Stomach (tissue), 9 donors: ENCODE data around the gene PITPNM1. TPM values are rescaled to one million over a fixed set of nuclear protein-coding genes. Genes with fewer than 3 reads are reported as not detected.

Experiments used
- DNase-seq, 2 donors: peaks; one replicate each; pipeline versions ENCODE4 v3.0.0 to v3.0.0-alpha.2; 2013 to 2019
- H3K27ac ChIP-seq, 5 donors: fragments of 200-600 bp in 4 of 5; sonication (generic) in 4 of 5; one replicate each; pipeline ENCODE4 v1.5.1; 2013 to 2019; ENCODE audit warnings: mild to moderate bottlenecking in 1 of 5, moderate library complexity in 1 of 5
- H3K27me3 ChIP-seq, 3 donors: fragments of 200-600 bp; sonication (generic); one replicate each; pipeline ENCODE4 v1.5.1; 2017 to 2019; ENCODE audit warnings: mixed run types in 1 of 3
- H3K36me3 ChIP-seq, 4 donors: fragments of 200-600 bp; sonication (generic); 1 replicate in 3 of 4; 2 replicates in 1 of 4; pipeline ENCODE4 v1.5.1; 2016 to 2019
- H3K4me1 ChIP-seq, 4 donors: fragments of 200-600 bp; sonication (generic); one replicate each; pipeline ENCODE4 v1.5.1; 2016 to 2019
- H3K4me3 ChIP-seq, 4 donors: fragments of 200-600 bp; sonication (generic) in 3 of 4; one replicate each; pipeline ENCODE4 v1.5.1; 2016 to 2019; ENCODE audit warnings: mild to moderate bottlenecking in 1 of 4
- H3K9me3 ChIP-seq, 4 donors: fragments of 200-600 bp; sonication (generic); one replicate each; pipeline ENCODE4 v1.5.1; 2016 to 2019
- CTCF ChIP-seq, 7 experiments: fragments of 450-650 bp in 4 of 7; fragments of 200-600 bp in 3 of 7; sonication (generic) in 3 of 7; IDR thresholded peaks; one replicate each; pipeline ENCODE4 v1.5.1; 2016 to 2019; ENCODE audit warnings: antibody characterized with exemption in 7 of 7, control low read depth in 2 of 7, mild to moderate bottlenecking in 1 of 7
- EP300 ChIP-seq: sonication (generic); formaldehyde crosslinking; IDR thresholded peaks from one replicate; pipeline ENCODE4 v1.6.1; 2017; ENCODE audit warnings: antibody characterized with exemption
- POLR2A ChIP-seq, 4 donors: fragments of 450-650 bp; IDR thresholded peaks; one replicate each; pipeline ENCODE4 v1.6.1; 2016; ENCODE audit warnings: antibody characterized with exemption in 4 of 4, control low read depth in 2 of 4, mild to moderate bottlenecking in 1 of 4, moderate library complexity in 1 of 4
- POLR2AphosphoS5 ChIP-seq, 3 donors: sonication (generic); formaldehyde crosslinking; IDR thresholded peaks; one replicate each; pipeline ENCODE4 v1.6.1; 2016; ENCODE audit warnings: antibody characterized with exemption in 3 of 3
- WGBS, 5 donors: extraction: QIAGEN DNeasy Blood & Tissue Kit in 3 of 5; methylation state at CpG; one replicate each; pipeline versions ENCODE4 v1.1.5 to v1.1.7; 2013 to 2018; 5-methylcytosine and 5-hydroxymethylcytosine counted together
- intact Hi-C: fragments of 100-400 bp; cut with DNase I; formaldehyde crosslinking; loops from one replicate; pipeline ENCODE4 v1.15.1; 2023; ENCODE audit warnings: low total_unique reads
- polyA plus RNA-seq, 3 donors: library from polyadenylated mRNA; stranded (reverse); fragments of 200-250 nt; gene quantifications; one replicate each; pipeline ENCODE4 v1.2.3, GENCODE V29; 2013
- total RNA-seq, 5 donors: library from RNA; depleted of rRNA; stranded (reverse); fragments of >200 nt; gene quantifications; one replicate each; pipeline versions ENCODE4 v1.1.0 to v1.2.3, GENCODE V29; 2014 to 2016
- donor health status: healthy with polysubstance abuse.
- donor health status: Bipolar disorder and iron deficiency.
- donor health status: healthy.

The PITPNM1 gene
- total and polyA plus RNA-seq, 8 donors, result 12.3 to 133 (median 21.1) TPM

- Histone ChIP-seq H3K4me3 (no peak overlapping the region), H3K27me3 (no peaks in the 10 kb centered on the region), H3K4me1 (peaks cover 0 to 6% (median 2%) of the 10 kb centered on the region in 4 donors), H3K27ac (no peak overlapping the region), H3K9me3 (no peaks in the 10 kb centered on the region), H3K36me3 (no peaks in the 10 kb centered on the region)
- intact Hi-C loops, result no loop called here
- TF ChIP-seq EP300, result no peak
- no peak for TF ChIP-seq CTCF (IDR thresholded peaks at IDR 0.05)
- no peak for TF ChIP-seq POLR2A (IDR thresholded peaks at IDR 0.05)
- no peak for TF ChIP-seq POLR2AphosphoS5 (IDR thresholded peaks at IDR 0.05)
- DNase-seq, result no peak
- 89 to 93% (median 92%) methylated on average over 6 of the region's 6 CpGs for WGBS, 5 donors
Observed at GRCh38 chr11:67541198-67541597, 36.0 kb upstream of the PITPNM1 start.

GRCh38 chr11:67539550-67539949 is 34.4 kb upstream of the PITPNM1 start:
- Histone ChIP-seq H3K4me1 (peaks cover 0 to under 1% (median 0%) of the 10 kb centered on the region in 4 donors), H3K9me3 (peaks cover 0 to 4% (median 2%) of the 10 kb centered on the region in 4 donors), H3K27me3 (no peaks in the 10 kb centered on the region), H3K27ac (no peak overlapping the region), H3K4me3 (no peak overlapping the region), H3K36me3 (no peaks in the 10 kb centered on the region)
- 77 to 88% (median 80%) methylated on average over 4 of the region's 4 CpGs for WGBS, 5 donors
- no peak for DNase-seq
- intact Hi-C loops, result no loop called here
- no peak for TF ChIP-seq CTCF (IDR thresholded peaks at IDR 0.05)
- TF ChIP-seq EP300, result no peak

- TF ChIP-seq POLR2A (IDR thresholded peaks at IDR 0.05) (no peak), CTCF (IDR thresholded peaks at IDR 0.05) (no peak), EP300 (no peak), POLR2AphosphoS5 (IDR thresholded peaks at IDR 0.05) (no peak)
- intact Hi-C loops, result no loop called here
- Histone ChIP-seq H3K9me3 (peaks cover 0 to 10% (median 4%) of the 10 kb centered on the region in 4 donors), H3K27me3 (no peaks in the 10 kb centered on the region), H3K4me1 (no peaks in the 10 kb centered on the region), H3K4me3 (no peak overlapping the region), H3K36me3 (no peaks in the 10 kb centered on the region), H3K27ac (no peak overlapping the region)
- DNase-seq, result no peak
- 80 to 90% (median 87%) methylated on average over 9 to 10 of the region's 10 CpGs for WGBS, 5 donors
Observed at GRCh38 chr11:67538823-67539505, 33.8 kb upstream of the PITPNM1 start.

- TF ChIP-seq POLR2A (IDR thresholded peaks at IDR 0.05) (no peak), POLR2AphosphoS5 (IDR thresholded peaks at IDR 0.05) (no peak), EP300 (no peak), CTCF (IDR thresholded peaks at IDR 0.05) (no peak)
- intact Hi-C loops, result no loop called here
- H3K27me3 ChIP-seq, result no peaks in the 10 kb centered on the region
- no peaks in the 10 kb centered on the region for H3K4me1 ChIP-seq
- no peak overlapping the region for H3K27ac ChIP-seq
- H3K4me3 ChIP-seq, result no peak overlapping the region
- WGBS, 5 donors, result 75 to 78% (median 77%) methylated on average over 6 of the region's 6 CpGs
- no peak for DNase-seq
- H3K36me3 ChIP-seq, result no peaks in the 10 kb centered on the region
- peaks cover 0 to 16% (median 10%) of the 10 kb centered on the region in 4 donors for H3K9me3 ChIP-seq
Observed at GRCh38 chr11:67538306-67538705, 33.1 kb upstream of the PITPNM1 start.
